ENCODE data around the gene HES1. TPM values are rescaled to one million over a fixed set of nuclear protein-coding genes. Genes with fewer than 3 reads are reported as not detected.

Gene HES1
- total and polyA plus RNA-seq, 9 of the 15 experiments (the other 6 are each of a cell fraction or from before 2014, with no cell fraction given) = 3.4 to 37.0 (median 19.3) TPM

DNA sequence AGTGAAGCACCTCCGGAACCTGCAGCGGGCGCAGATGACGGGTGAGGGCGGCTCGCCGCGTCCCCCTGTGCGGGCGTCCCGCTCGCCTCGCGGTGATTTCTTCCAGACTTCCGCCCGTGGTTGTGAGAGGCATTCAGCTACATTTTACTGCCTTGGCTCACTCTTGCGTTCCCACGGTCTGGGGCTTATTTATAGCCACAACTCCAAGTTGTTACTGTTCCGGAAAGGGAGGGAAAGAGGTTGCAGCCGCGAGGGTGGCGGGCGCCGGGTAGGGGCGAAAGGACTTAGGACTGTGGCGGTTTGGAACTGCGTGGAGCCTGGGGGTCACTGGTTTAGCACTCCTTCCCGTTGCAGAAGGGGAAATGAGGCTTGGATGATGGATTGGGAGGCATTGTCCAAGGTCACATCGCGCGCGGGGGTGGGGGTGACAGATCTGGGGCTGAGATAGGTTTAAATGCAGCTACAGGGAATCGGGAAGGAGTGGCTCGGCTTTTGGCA, 1.1 kb downstream of the HES1 start (continued):
- TF ChIP-seq, protein P1, sequence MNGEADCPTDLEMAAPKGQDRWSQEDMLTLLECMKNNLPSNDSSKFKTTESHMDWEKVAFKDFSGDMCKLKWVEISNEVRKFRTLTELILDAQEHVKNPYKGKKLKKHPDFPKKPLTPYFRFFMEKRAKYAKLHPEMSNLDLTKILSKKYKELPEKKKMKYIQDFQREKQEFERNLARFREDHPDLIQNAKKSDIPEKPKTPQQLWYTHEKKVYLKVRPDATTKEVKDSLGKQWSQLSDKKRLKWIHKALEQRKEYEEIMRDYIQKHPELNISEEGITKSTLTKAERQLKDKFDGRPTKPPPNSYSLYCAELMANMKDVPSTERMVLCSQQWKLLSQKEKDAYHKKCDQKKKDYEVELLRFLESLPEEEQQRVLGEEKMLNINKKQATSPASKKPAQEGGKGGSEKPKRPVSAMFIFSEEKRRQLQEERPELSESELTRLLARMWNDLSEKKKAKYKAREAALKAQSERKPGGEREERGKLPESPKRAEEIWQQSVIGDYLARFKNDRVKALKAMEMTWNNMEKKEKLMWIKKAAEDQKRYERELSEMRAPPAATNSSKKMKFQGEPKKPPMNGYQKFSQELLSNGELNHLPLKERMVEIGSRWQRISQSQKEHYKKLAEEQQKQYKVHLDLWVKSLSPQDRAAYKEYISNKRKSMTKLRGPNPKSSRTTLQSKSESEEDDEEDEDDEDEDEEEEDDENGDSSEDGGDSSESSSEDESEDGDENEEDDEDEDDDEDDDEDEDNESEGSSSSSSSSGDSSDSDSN (IDR thresholded peaks at IDR 0.05; ENCODE audit: borderline replicate concordance in 1 of 2, low read depth in 2 of 2, low read length in 2 of 2) = peak; percentile 50 to 73; a peak in 2 of 4 replicates
- TF ChIP-seq SUPT5H (IDR thresholded peaks at IDR 0.05) (peak; percentile 53; the same call in 1 of the 2 replicates), CHD1 (IDR thresholded peaks at IDR 0.05; ENCODE audit: low read length) (peak; percentile 89), ZNF121 (CRISPR knock-in tag; conservative IDR thresholded peaks at IDR 0.05) (no peak), ILF3 (IDR thresholded peaks at IDR 0.05; ENCODE audit: borderline replicate concordance) (no peak), ZNF263 (CRISPR knock-in tag; IDR thresholded peaks at IDR 0.05; ENCODE audit: borderline replicate concordance) (peak; percentile 46), U2AF1 (optimal IDR thresholded peaks at IDR 0.05; ENCODE audit: low read depth, low read length) (no peak), CBFA2T2 (conservative IDR thresholded peaks at IDR 0.05) (no peak), ZNF696 (CRISPR knock-in tag; conservative IDR thresholded peaks at IDR 0.05) (no peak), PTBP1 (IDR thresholded peaks at IDR 0.05; ENCODE audit: low read depth, low read length) (0 out of 2 replicates have a peak, but pooled peaks have one; percentile 14), ZFP1 (CRISPR knock-in tag; IDR thresholded peaks at IDR 0.05) (no peak), ETV1 (tag; conservative IDR thresholded peaks at IDR 0.05; ENCODE audit: low read depth) (peak; percentile 69), DMBX1 (CRISPR knock-in tag; IDR thresholded peaks at IDR 0.05; ENCODE audit: borderline replicate concordance) (no peak), HDAC1 (IDR thresholded peaks at IDR 0.05) (0 out of 4 replicates have a peak, but pooled peaks of 1 of the 2 experiments have one; percentile 35), ZNF785 (CRISPR knock-in tag; IDR thresholded peaks at IDR 0.05) (no peak), ZNF780A (CRISPR knock-in tag; IDR thresholded peaks at IDR 0.05) (no peak), FOXJ2 (tag; IDR thresholded peaks at IDR 0.05) (no peak), U2AF2 (optimal IDR thresholded peaks at IDR 0.05; ENCODE audit: low read depth, low read length) (no peak)
- TF ChIP-seq, protein P2, sequence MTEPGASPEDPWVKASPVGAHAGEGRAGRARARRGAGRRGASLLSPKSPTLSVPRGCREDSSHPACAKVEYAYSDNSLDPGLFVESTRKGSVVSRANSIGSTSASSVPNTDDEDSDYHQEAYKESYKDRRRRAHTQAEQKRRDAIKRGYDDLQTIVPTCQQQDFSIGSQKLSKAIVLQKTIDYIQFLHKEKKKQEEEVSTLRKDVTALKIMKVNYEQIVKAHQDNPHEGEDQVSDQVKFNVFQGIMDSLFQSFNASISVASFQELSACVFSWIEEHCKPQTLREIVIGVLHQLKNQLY (CRISPR knock-in tag; conservative IDR thresholded peaks at IDR 0.05) = no peak
- TF ChIP-seq, protein P3, sequence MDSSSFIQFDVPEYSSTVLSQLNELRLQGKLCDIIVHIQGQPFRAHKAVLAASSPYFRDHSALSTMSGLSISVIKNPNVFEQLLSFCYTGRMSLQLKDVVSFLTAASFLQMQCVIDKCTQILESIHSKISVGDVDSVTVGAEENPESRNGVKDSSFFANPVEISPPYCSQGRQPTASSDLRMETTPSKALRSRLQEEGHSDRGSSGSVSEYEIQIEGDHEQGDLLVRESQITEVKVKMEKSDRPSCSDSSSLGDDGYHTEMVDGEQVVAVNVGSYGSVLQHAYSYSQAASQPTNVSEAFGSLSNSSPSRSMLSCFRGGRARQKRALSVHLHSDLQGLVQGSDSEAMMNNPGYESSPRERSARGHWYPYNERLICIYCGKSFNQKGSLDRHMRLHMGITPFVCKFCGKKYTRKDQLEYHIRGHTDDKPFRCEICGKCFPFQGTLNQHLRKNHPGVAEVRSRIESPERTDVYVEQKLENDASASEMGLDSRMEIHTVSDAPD (CRISPR knock-in tag; IDR thresholded peaks at IDR 0.05) = no peak
- TF ChIP-seq, protein P4, sequence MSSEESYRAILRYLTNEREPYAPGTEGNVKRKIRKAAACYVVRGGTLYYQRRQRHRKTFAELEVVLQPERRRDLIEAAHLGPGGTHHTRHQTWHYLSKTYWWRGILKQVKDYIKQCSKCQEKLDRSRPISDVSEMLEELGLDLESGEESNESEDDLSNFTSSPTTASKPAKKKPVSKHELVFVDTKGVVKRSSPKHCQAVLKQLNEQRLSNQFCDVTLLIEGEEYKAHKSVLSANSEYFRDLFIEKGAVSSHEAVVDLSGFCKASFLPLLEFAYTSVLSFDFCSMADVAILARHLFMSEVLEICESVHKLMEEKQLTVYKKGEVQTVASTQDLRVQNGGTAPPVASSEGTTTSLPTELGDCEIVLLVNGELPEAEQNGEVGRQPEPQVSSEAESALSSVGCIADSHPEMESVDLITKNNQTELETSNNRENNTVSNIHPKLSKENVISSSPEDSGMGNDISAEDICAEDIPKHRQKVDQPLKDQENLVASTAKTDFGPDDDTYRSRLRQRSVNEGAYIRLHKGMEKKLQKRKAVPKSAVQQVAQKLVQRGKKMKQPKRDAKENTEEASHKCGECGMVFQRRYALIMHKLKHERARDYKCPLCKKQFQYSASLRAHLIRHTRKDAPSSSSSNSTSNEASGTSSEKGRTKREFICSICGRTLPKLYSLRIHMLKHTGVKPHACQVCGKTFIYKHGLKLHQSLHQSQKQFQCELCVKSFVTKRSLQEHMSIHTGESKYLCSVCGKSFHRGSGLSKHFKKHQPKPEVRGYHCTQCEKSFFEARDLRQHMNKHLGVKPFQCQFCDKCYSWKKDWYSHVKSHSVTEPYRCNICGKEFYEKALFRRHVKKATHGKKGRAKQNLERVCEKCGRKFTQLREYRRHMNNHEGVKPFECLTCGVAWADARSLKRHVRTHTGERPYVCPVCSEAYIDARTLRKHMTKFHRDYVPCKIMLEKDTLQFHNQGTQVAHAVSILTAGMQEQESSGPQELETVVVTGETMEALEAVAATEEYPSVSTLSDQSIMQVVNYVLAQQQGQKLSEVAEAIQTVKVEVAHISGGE (CRISPR knock-in tag; IDR thresholded peaks at IDR 0.05) = no peak
